HL-60/S4 treated with retinoic acid at 250 ng/mL for 4 days and 3 days (cell line): Measurements from ENCODE around the gene GRAMD4.

Experiments
- in situ Hi-C: fragments of 300-500 bp; cut with MboI; formaldehyde crosslinking; loops from 2 replicates; pipeline ENCODE4 v1.7.0; 2022; ENCODE audit warnings: low sequenced_read_pairs

The GRAMD4 gene

DNA sequence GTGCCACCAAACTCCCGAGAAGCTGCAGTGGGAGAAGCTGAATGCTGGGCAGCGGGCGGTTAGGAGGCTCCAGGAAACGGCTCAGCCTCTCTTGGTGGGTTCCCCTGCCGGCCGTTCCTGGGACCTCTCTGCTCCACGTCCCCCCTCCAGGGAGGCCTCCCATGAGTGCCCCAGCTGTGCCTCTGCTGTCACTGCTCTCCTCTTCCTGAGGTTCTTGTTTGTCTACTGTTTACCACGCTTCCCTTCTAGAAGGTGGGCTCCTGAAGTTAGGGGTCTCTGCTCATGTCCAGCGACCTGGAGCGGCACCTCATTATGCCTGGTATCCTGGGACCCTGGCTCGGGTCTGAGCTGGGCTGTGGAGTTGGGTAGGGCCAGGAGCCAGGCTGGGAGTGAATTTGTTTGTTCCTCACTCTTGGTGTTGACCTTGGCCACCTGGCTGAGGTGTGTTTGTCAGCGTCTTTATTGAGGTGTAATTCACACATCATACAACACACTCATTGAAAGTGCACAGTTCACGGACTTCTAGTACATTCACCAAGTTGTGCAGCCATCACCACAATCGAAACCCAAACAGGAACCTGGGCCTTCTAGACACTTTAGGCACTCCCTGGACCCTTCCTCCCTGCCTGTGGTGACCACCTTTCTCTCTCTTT is 37.8 kb upstream of the GRAMD4 start:
- in situ Hi-C loops, result no loop called here

DNA sequence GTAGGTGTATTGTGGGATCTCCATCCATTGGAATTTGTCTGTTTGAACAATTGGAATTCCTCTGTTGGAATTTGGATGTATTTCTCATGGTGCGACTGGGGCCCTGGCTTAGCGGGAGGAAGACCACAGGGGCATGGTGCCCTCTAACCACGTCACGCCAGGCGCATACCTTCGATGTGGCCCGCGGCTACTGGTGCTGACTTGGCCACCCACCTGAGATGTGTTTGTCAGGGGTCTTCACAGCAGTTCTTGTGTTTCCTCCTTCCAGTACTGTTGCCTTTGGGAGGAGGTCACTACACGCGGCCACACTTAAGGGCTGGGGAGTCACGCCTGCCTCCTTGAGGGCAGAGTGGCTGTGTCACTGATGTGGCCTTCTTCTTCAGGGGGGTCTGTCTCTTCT is 36.6 kb upstream of the GRAMD4 start:
- in situ Hi-C loops, result no loop called here

DNA sequence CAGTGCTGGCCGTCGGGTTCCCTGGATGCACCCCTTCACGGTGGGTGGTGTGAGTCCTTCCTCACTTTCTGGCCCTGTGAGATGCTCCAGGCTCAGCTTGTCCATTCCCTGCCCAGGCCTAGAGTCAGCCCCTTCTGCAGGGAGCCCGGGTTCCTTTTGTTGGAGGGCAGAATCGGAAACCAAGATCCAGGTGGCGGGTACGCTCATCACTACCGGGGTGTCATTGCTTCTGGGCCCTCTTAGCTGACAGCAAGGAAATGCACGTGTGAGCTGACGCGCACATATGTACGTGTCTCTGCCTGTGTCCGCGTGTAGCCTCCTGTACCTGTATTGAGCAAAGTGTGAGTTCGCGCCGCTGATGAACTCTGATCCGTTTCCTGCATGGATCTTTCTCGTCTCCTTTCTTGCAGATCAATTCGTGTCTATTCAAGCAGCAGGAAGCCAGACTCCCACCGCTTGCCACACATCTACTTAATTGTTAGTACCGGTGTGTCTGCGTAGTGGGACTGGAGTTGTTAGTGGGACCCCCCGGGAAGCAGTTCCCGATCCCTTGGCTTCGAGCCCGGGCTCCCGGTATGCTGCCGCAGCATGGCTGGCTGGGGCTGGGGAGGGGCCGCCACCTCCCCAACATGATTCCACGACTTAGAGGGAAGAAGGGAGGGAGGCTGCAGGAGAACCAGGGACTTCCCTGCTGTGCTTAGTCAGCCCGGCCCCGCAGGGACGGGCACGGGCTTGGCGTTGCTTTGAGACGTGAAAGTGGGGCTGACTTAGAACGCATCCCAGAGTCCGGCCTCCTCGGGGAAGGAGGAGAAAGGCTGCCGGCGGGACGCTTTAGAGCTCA is 35.9 kb upstream of the GRAMD4 start:
- in situ Hi-C loops, result no loop called here

DNA sequence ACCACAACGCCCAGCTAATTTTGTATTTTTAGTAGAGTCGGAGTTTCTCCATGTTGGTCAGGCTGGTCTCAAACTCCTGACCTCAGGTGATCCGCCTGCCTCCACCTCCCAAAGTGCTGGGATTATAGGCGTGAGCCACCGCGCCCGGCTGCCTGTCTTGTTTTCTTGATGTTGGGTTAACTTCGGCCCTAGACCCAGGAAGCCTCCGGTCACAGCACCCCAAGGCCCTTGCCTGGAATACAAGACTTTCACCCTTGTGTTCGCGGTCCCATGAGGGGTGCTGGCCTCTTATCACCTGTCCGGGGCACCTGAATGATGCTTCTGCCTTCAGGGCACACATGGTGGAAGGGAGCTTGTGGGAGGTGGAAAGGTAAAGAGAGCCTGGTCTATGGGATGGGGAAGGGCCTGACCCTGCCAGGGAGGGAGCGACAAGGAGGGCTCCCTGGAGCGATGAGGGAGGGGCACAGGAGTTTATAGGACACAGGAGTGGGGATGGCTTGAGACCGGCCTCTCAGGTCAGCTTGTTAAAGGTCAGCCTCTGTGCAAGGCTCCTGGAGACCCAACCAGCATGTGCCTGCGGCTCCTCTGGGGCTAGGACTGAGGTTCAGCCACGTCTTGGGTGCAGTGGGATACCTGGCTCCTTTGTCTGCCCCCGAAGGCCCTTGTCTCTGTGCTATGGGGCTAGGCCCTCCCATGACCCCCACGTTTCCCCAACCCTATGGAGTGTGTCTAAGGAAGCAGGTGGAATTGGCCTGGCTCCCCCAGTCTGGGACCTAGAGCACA is 34.7 kb upstream of the GRAMD4 start:
- in situ Hi-C loops, result no loop called here

DNA sequence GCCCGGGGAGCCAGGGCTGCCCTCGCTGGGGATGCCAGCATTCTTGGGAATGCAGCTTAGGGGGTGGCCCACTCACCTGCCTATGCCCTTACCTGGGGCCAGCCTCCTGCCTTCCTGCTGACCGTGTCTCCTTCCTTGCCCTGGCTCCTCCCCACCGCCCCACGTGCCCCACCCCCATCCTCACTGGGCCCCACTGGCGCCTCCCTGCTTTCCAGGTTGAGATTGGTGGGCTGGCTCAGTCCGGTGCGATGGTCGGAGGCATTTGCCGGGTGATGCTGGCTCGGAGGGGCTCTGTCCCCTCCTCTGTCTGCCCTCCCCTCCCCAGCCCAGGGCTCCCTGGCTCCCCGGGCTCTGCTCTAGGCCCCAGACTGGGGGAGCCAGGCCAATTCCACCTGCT is 34.1 kb upstream of the GRAMD4 start:
- in situ Hi-C loops, result no loop called here

DNA sequence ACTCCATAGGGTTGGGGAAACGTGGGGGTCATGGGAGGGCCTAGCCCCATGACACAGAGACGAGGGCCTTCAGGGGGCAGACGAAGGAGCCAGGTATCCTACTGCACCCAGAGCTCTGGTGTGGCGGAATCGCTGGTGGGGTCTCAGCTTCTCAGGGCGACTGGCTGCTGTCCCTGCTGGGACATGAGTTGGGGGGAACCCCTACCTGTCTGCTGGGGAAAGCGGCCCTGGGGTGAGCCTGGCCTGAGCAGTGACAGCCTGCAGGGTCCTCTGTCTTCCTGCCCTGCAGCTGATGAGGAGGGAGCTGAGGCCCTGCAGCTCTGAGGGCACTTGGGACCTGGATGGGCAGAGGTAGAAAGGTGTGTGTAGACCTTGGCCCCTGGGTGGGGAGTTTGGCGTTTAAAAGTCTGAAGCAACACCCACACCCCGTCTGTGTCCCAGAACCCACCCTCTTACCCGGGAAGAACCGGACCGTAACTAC is 33.6 kb upstream of the GRAMD4 start:
- in situ Hi-C loops, result no loop called here

DNA sequence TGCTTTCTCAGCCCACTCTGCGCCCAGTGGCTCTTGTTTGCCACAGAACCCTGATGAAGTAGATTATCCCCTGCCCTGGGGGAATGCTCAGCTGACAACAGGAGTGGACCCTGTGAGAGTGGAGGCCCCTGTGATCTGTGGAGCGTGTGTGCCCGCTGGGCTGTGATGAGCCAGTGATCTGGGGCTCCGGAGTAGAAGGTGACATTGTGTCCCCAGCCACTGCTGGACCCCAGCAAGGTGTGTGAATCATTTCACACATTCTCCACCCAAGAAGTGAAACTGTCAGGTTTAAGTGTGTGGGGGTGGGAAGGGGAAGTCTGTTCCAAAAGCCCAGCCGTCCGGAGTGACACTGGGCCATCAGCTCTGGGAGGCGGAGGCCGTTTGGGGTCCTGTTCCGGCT is 33.1 kb upstream of the GRAMD4 start:
- in situ Hi-C loops, result no loop called here

DNA sequence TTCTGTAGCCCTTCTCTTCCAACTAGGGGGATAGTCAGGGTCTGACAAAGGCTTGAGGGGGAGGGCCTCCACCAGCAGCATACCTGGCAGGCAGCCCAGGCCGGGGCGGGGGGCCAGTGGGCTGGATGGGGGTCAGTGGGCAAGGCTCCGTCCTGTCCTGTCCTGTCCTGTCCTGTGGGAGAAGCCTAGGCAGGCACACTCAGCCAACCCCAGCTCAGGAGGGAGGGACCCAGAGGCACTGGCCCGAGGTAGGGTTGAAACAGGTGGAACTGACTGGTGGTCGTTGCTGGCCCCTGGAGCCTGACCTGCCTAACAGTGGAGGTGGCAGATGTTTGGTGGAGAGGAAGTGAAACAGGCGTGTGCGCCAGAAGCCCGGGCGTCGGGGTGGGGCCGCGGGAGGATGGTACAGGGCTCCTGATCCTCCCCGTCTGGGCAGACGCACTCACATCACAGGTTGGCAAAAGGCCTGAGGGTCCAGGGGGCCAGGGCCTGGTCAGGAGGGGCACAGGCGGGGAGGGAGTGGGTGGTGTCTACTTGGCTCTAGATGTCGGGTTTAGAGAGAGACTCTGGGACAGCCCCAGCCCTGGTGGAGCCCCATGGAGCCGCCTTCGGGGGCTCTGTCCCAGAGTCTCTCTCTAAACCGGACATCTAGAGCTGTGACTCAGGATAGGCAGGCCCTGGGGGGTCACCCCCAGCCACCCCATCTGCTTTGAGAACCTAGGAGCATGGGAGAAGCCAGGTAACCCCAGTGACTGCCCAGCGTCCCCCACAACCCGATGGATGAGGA is 32.5 kb upstream of the GRAMD4 start:
- in situ Hi-C loops, result no loop called here

DNA sequence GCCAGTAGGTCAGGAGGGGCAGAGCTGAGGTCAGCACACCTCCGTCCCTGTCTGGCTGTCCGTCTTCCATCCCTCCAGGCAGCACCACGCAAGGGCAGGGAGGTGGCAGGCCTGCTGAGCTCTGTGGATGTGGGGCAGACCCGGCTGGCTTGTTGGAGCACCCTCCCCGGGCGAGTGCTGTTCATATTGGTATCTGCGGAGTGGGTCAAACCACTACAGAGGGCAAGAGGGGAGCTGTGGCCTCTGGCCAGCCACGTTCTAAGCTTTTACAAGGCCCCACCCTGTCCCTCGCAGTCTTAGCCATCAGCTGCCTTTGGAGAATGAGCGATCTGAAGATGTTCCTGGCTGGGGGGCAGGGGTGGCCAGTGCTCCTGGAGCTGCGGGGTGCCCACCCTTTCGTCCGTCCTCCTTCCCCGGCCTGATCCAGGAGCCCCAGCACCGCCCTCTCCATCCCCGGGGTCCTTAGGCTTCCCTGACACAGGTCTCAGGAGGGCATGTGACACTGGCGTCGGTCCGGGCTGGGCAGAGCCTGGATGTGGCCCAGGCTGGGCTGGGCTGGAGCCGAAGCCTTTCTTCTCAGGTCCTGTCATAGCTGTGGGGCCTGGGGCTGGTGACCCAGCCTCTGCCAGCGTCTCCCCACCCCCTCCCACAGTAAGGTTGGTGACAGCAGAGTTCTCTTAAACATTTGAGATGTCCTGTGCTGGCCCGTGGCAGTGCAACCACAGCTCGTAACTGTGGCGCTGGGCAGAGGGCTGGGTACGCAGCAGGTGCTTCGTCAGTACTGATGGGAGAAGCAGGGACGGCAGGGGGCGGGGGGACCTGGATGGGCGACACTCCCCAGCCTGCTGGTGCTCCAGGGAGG is 31.7 kb upstream of the GRAMD4 start:
- in situ Hi-C loops, result no loop called here

DNA sequence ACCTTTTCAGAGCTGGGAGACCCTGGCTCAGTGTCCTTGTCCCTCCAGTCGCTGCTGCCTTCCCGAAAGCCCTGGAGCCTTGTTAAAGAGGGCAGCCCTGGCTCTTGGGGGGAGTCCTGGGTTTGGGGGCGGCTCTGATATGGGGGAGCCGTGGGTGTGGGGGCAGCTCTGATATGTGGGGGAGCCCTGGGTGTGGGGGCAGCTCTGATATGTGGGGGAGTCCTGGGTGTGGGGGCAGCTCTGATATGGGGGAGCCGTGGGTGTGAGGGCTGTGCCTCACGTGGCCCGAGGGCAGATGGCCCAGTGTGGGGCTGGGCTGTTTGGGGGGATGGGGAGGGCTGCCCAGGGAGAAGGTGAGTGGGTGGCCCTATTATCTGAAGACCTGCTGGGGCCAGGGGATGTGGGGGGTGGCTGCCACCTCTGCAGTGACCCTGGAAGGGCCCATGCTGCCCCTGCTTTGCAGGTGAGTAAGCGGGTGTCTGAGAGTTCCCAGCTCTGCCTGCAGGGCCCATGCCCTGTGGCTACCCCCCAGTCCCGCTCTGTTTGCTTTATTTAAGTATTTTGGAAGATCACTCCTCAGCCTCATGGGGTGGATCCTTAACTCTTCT is 30.9 kb upstream of the GRAMD4 start:
- in situ Hi-C loops, result no loop called here

DNA sequence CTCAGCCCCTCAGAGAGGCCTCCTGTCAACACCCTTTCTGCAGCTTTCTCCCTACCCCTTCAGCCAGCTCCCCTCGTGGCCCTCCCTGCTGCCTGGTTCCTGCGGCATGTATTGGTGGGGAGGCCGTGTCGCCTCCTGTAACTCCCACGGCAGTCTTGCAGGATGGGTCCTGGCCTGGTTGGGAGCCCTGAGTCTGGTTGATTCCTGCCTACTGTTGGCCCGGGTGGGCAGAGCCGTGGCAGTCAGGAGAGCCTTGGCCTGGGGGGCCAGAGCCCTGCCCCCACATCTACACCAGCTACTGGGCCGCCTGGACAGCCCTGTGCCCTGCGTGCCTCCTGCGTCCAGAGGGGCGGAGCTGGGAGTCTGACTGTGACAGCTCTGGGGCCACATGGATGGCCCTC is 30.3 kb upstream of the GRAMD4 start:
- in situ Hi-C loops, result no loop called here

DNA sequence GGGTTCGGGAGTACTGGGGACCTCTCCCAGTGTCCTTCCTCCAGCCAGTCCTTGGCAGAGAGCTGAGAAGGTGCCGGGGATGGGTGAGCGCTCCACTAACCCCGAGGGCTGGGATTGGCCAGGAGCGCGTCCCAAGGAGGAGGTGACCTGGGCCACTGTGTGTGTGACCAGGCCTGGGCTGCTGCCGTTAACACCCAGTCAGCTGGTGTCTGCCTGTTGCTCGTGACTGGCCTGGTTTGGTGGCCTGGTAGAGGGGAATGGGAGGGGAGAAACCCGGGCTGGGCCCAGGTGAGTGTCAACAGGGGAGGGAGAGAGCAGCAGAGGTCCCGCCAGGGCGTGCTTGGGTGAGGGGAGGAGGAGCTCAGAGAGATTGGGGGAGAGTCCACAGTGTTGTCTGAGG is 29.9 kb upstream of the GRAMD4 start:
- in situ Hi-C loops, result no loop called here

DNA sequence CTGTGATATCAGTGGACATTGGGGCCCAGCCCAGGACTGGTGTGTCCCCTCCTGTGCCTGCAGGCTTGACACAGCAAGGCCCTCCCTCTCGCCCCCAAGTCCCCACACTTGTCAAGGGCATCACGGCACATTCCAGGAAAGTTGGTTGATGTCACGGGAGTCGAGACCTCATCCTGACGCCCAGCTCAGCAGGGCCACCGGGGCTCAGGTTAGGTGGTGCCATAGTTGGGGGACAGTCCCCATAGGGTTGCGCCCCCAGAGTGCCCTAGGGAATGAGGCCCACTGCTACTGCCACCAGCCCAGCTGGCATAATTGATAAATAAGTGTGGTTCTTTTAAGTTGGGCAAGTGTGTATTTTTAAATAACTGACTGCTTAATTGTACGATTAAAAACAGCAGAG is 28.3 kb upstream of the GRAMD4 start:
- in situ Hi-C loops, result no loop called here

DNA sequence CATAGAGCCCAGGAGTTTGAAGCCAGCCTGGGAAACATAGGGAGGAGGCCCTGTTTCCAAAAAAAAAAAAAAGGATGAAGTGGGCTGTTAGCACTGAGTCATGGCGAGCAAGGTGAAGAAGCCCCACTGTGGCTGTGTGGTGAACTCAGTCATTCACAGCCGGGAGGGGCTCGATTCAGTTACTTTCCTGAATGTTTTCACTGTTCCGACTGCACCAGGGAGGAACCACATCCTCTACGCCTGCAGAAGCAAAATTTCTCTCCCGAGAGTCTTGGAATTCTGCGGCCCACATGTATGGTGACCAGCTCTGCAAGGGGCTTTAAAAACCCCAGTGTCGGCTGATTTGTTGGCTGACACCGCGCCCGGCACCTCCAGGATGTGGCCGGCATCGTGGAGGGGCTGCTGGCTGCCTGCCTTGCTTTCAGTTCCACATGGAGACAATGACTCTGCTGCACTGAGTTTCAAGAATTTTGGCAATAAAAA is 27.8 kb upstream of the GRAMD4 start:
- in situ Hi-C loops, result no loop called here

DNA sequence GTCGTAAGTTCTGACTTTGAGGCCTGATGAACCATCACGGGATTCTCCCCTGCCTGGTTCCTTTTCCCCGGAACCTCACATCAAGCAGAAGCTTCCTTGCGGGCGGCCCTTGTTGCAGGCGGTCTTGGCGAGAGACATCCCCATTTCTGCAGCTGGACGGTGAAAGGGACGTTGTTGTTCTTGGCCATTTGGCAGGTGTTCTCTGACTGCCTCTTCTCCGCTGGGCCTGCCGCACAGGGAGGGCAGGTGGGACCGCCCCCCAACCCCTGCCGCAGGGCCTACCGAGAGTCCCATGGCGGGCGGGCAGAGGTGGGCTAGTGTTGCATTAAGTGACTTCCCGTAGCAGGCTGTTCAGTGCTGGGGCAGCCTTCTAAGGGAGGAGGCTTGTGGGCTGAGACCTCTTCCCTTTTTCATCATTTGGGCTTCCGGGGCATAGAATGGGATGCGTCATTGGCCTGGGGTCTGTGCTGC is 26.9 kb upstream of the GRAMD4 start:
- in situ Hi-C loops, result no loop called here

DNA sequence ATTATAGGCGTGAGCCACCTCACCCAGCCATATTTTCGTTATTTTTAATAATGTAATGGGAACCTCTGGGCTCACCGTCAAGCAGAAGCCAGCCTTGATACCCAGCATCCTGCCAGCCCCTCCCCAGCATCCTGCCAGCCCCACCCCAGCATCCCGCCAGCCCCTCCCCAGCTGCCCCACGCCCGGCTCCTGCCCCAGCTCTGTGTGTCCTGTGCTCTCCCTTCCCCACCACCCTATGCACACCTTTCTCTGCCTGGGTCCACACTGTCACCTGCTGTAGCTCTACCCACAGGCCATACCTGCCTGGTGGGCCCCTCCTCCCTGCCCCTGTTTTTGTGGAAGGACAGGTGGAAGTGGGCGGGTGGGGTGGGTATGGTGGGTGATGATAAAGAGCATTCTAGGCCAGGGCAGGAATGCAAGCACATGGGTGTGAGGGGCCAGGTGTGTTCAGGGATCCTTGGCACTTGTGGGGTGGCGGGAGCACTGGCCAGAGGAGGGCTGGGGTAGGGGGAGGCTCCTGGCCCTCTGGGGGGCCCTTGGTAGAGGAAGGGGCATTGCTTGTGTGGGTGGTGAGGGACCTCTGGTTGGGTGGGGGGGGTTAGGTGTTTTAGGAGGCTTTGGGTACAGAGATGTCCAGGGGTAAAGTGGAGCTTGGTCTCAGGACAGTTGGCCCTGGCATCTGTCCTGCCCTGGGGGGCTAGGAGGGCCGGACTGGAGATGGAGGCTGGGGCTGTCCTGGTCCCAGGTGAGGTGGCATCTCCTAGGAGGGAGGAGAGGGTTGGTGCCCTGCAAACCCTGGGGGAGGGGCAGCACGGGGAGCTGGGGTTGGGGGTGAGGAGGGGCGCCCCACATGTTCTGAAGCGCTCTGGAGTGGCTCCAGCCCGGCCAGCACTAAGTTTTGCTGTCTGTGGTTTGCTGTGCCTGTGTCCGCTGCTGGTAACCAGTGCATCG is 25.9 kb upstream of the GRAMD4 start:
- in situ Hi-C loops, result no loop called here

DNA sequence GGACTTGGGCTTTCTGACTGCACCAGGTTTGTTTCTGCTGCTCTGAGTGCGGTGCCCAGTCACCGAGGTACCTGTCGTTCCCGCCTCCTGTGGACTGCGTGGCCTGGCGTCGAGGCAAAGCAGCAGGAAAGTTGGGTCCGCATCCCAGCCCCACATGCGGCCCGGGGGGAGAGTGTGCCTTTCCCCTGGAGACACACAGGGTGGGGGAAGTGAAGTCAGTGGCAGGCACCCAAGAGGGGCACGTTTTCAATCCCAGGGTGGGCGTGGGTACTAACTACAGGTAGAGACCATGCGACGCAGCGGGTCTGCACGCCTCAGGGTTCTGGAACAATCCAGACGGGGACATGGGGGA is 25.3 kb upstream of the GRAMD4 start:
- in situ Hi-C loops, result no loop called here

DNA sequence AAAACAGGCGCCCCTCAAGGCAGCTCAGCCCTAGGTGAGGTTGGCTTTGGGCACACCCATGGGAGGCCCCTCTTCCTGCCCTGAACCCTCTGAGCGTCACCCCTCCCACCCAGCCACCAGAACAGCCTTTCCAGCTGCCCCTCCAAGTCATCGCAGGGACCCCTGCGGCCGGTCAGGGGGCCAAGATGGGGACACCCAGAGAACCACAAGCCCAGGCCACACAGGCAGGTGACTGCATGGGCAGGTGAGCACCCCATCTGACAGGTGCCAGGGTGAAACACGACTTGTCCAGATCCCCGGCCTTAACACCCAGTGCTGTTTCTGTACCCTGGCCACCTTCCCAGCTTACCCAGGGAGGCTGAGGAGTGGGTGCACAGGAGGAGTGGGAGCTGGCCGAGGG is 24.6 kb upstream of the GRAMD4 start:
- in situ Hi-C loops, result no loop called here
